GM12878 (cell line): ENCODE measurements around the gene TAF1L. TPM values are rescaled to one million over a fixed set of nuclear protein-coding genes. Genes with fewer than 3 reads are reported as not detected.

Source experiments
- ATAC-seq: fragments of 200-7000 bp; cut with Tn5 transposase; 3 replicates; pipeline ENCODE4 v1.9.1; 2020; ENCODE audit warnings: mild to moderate bottlenecking, moderate library complexity
- BruUV-seq: library from RNA; stranded (reverse); fragments of 400-500 nt; replicated peaks from 2 replicates; lab custom pipeline; 2021; lab: Mats Ljungman, UMichigan
- CTCF ChIA-PET: fragments of 300-600 bp; sonication (Branson Sonifier 250); formaldehyde crosslinking; extraction: SDS; loops from one replicate; lab custom pipeline; 2021; ENCODE audit warnings: inconsistent platforms; lab: Yijun Ruan, JAX
- POLR2A ChIA-PET: fragments of 350-600 bp; formaldehyde crosslinking; extraction: SDS; loops from one replicate; lab custom pipeline; 2021; ENCODE audit warnings: inconsistent platforms; lab: Charles Lee
- RAD21 ChIA-PET: fragments of 300-600 bp; sonication (Branson Sonifier 250); formaldehyde crosslinking; loops from one replicate; lab custom pipeline; 2023; ENCODE audit warnings: antibody characterized with exemption; ENCODE audit not compliant: unreplicated experiment; lab: Charles Lee
- SMC1A ChIA-PET: fragments of 300-600 bp; sonication (Branson Sonifier 250); formaldehyde crosslinking; loops from one replicate; lab custom pipeline; 2023; ENCODE audit not compliant: unreplicated experiment, uncharacterized antibody; lab: Charles Lee
- DNase-seq: peaks from one replicate; pipeline ENCODE4 v3.0.0-alpha.2; 2011; ENCODE audit warnings: low read depth, low spot score
- FAIRE-seq: peaks from 3 replicates; lab custom pipeline; 2011; peaks lifted over from hg19 to GRCh38; lab: Jason Lieb, UNC
- H2AFZ ChIP-seq: 2 replicates; pipeline ENCODE4 v1.6.0; 2011; ENCODE audit warnings: low read depth, low read length, control low read depth; ENCODE audit not compliant: control insufficient read depth
- H3K27ac ChIP-seq: 2 replicates; pipeline ENCODE4 v1.5.1; 2011; ENCODE audit warnings: control low read depth; ENCODE audit not compliant: control insufficient read depth, insufficient read depth
- H3K27me3 ChIP-seq, 2 experiments: replicated peaks in 1 of 2; 2 replicates each; pipeline versions ENCODE4 v1.6.0 to v1.6.1; 2011; ENCODE audit warnings: low read length in 1 of 2; ENCODE audit not compliant: control insufficient read depth in 2 of 2, insufficient read depth in 2 of 2
- H3K36me3 ChIP-seq, 2 experiments: 2 replicates each; pipeline ENCODE4 v1.5.1; 2011; ENCODE audit warnings: low read length in 1 of 2; ENCODE audit not compliant: control insufficient read depth in 2 of 2, insufficient read depth in 2 of 2
- H3K4me1 ChIP-seq: 2 replicates; pipeline ENCODE4 v1.6.1; 2011; ENCODE audit warnings: mild to moderate bottlenecking, low read length, moderate library complexity, mixed read lengths; ENCODE audit not compliant: control insufficient read depth, insufficient read depth
- H3K4me2 ChIP-seq: 2 replicates; pipeline ENCODE4 v1.6.0; 2011; ENCODE audit warnings: control low read depth; ENCODE audit not compliant: control insufficient read depth, insufficient read depth
- H3K4me3 ChIP-seq: fragments of 200-600 bp; sonication (generic); 2 replicates; pipeline ENCODE4 v1.5.1; 2016
- H3K79me2 ChIP-seq: 2 replicates; pipeline ENCODE4 v1.6.0; 2011; ENCODE audit warnings: low read length; ENCODE audit not compliant: control insufficient read depth, insufficient read depth
- H3K9ac ChIP-seq: 2 replicates; pipeline ENCODE4 v1.8.0; 2011; ENCODE audit warnings: low read length, control low read depth, mixed read lengths; ENCODE audit not compliant: control insufficient read depth, insufficient read depth
- H3K9me3 ChIP-seq: replicated peaks from 3 replicates; pipeline ENCODE4 v1.5.1; 2011; ENCODE audit warnings: mild to moderate bottlenecking, low read length; ENCODE audit not compliant: control insufficient read depth, insufficient read depth
- H4K20me1 ChIP-seq: 2 replicates; pipeline ENCODE4 v1.6.0; 2011; ENCODE audit not compliant: control insufficient read depth, insufficient read depth
- BACH1 ChIP-seq: fragments of 450-650 bp; IDR thresholded peaks from 2 replicates; pipeline ENCODE4 v1.6.1; 2017; ENCODE audit warnings: mild to moderate bottlenecking, borderline replicate concordance
- EGR1 ChIP-seq, 2 experiments: IDR thresholded peaks; 1 replicate in 1 of 2; 2 replicates in 1 of 2; pipeline ENCODE4 v1.6.1; 2011 to 2012; ENCODE audit warnings: low read depth in 2 of 2, low read length in 2 of 2, borderline replicate concordance in 1 of 2, mild to moderate bottlenecking in 1 of 2, moderate library complexity in 1 of 2
- NFYB ChIP-seq: IDR thresholded peaks from 2 replicates; pipeline ENCODE4 v1.6.1; 2011; ENCODE audit warnings: low read depth, mild to moderate bottlenecking, low read length, improper control_type of control experiment, moderate library complexity; ENCODE audit not compliant: insufficient read depth
- PML ChIP-seq: IDR thresholded peaks from 2 replicates; pipeline ENCODE4 v1.6.1; 2012; ENCODE audit warnings: low read length, inconsistent platforms
- RUNX3 ChIP-seq: IDR thresholded peaks from 2 replicates; pipeline ENCODE4 v1.6.1; 2012; ENCODE audit warnings: low read length, inconsistent platforms
- WGBS: methylation state at CpG from one replicate; pipeline ENCODE4 v1.1.6; 2016; ENCODE audit warnings: low lambda C conversion rate; ENCODE audit not compliant: insufficient replicate concordance, insufficient coverage; ENCODE audit errors: missing lambda C conversion rate; 5-methylcytosine and 5-hydroxymethylcytosine counted together
- in situ Hi-C: fragments of 300-500 bp; cut with MboI; formaldehyde crosslinking; loops from 9 replicates; pipeline ENCODE4 v1.14.3; 2018; ENCODE audit warnings: mixed read lengths
- intact Hi-C: fragments of 100-400 bp; cut with micrococcal nuclease; formaldehyde crosslinking; loops from one replicate; pipeline ENCODE4 v1.14.2; 2022; ENCODE audit not compliant: unreplicated experiment
- polyA plus RNA-seq, 11 experiments: library from polyadenylated mRNA; depleted of rRNA in 4 of 11; unstranded in 6 of 11; stranded (reverse) in 5 of 11; fragments of >200 nt; fragmentation: Nextera tagmentation in 4 of 11; fragmentation: Illumina TruSeq in 1 of 11; extraction: Ambion mirVana in 4 of 11; extraction: Trizol in 1 of 11; gene quantifications; 1 replicate in 1 of 11; 2 replicates in 10 of 11; pipeline versions ENCODE4 v1.2.1 to v1.2.3, GENCODE V29; 2011 to 2016; ENCODE audit warnings: inconsistent platforms in 2 of 11, missing spikeins in 2 of 11, low read depth in 1 of 11
- total RNA-seq, 4 experiments: library from RNA; depleted of rRNA in 3 of 4; stranded (reverse); fragments of >200 nt in 3 of 4; fragmentation: Illumina TruSeq in 1 of 4; extraction: Trizol in 1 of 4; gene quantifications; 2 replicates each; pipeline versions ENCODE4 v1.2.1 to v1.2.3, GENCODE V29; 2013 to 2021
- TF ChIP-seq, protein P1 (sequence below): fragments of 450-650 bp; formaldehyde crosslinking; IDR thresholded peaks from 2 replicates; pipeline ENCODE4 v1.4.0; 2022; ENCODE audit warnings: mild to moderate bottlenecking, moderate library complexity
- TF ChIP-seq, protein P2 (sequence below): IDR thresholded peaks from 2 replicates; pipeline ENCODE4 v1.6.1; 2012; ENCODE audit warnings: improper control_type of control experiment, low read depth, low read length; ENCODE audit not compliant: insufficient replicate concordance
- TF ChIP-seq, protein P3 (sequence below): IDR thresholded peaks from 2 replicates; pipeline ENCODE4 v1.6.1; 2012; ENCODE audit warnings: mild to moderate bottlenecking, low read depth, low read length

TAF1L gene
- total and polyA plus RNA-seq, 10 of the 15 experiments (the other 5 are each of a cell fraction or from before 2014, with no cell fraction given) = under 0.01 to 0.03 (median 0.01) TPM; not detected in 6

DNA sequence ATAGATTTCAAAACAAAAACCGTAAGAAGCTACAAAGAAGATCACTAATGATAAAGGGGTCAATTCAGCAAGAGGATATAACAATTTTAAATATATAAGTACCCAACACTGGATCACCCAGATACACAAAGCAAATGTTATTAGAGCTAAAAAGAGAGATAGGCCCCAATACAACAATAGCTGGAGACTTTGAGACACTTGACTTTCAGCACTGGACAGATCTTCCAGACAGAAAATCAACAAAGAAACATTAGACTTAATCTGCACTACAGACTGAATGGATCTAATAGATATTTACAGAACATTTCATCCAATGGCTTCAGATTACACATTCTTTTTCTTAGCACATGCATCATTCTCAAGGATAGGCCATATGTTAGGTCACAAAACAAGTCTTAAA, 46.3 kb upstream of the TAF1L start (continued):
- TF ChIP-seq, protein P1, sequence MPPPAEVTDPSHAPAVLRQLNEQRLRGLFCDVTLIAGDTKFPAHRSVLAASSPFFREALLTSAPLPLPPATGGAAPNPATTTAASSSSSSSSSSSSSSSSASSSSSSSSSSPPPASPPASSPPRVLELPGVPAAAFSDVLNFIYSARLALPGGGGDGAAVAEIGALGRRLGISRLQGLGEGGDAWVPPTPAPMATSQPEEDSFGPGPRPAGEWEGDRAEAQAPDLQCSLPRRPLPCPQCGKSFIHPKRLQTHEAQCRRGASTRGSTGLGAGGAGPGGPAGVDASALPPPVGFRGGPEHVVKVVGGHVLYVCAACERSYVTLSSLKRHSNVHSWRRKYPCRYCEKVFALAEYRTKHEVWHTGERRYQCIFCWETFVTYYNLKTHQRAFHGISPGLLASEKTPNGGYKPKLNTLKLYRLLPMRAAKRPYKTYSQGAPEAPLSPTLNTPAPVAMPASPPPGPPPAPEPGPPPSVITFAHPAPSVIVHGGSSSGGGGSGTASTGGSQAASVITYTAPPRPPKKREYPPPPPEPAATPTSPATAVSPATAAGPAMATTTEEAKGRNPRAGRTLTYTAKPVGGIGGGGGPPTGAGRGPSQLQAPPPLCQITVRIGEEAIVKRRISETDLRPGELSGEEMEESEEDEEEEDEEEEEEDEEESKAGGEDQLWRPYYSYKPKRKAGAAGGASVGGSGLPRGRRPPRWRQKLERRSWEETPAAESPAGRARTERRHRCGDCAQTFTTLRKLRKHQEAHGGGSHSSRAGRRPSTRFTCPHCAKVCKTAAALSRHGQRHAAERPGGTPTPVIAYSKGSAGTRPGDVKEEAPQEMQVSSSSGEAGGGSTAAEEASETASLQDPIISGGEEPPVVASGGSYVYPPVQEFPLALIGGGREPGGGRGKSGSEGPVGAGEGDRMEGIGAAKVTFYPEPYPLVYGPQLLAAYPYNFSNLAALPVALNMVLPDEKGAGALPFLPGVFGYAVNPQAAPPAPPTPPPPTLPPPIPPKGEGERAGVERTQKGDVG (CRISPR knock-in tag) = no peak
- TF ChIP-seq, protein P2, sequence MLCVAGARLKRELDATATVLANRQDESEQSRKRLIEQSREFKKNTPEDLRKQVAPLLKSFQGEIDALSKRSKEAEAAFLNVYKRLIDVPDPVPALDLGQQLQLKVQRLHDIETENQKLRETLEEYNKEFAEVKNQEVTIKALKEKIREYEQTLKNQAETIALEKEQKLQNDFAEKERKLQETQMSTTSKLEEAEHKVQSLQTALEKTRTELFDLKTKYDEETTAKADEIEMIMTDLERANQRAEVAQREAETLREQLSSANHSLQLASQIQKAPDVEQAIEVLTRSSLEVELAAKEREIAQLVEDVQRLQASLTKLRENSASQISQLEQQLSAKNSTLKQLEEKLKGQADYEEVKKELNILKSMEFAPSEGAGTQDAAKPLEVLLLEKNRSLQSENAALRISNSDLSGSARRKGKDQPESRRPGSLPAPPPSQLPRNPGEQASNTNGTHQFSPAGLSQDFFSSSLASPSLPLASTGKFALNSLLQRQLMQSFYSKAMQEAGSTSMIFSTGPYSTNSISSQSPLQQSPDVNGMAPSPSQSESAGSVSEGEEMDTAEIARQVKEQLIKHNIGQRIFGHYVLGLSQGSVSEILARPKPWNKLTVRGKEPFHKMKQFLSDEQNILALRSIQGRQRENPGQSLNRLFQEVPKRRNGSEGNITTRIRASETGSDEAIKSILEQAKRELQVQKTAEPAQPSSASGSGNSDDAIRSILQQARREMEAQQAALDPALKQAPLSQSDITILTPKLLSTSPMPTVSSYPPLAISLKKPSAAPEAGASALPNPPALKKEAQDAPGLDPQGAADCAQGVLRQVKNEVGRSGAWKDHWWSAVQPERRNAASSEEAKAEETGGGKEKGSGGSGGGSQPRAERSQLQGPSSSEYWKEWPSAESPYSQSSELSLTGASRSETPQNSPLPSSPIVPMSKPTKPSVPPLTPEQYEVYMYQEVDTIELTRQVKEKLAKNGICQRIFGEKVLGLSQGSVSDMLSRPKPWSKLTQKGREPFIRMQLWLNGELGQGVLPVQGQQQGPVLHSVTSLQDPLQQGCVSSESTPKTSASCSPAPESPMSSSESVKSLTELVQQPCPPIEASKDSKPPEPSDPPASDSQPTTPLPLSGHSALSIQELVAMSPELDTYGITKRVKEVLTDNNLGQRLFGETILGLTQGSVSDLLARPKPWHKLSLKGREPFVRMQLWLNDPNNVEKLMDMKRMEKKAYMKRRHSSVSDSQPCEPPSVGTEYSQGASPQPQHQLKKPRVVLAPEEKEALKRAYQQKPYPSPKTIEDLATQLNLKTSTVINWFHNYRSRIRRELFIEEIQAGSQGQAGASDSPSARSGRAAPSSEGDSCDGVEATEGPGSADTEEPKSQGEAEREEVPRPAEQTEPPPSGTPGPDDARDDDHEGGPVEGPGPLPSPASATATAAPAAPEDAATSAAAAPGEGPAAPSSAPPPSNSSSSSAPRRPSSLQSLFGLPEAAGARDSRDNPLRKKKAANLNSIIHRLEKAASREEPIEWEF = no peak
- no peak for TF ChIP-seq PML

DNA sequence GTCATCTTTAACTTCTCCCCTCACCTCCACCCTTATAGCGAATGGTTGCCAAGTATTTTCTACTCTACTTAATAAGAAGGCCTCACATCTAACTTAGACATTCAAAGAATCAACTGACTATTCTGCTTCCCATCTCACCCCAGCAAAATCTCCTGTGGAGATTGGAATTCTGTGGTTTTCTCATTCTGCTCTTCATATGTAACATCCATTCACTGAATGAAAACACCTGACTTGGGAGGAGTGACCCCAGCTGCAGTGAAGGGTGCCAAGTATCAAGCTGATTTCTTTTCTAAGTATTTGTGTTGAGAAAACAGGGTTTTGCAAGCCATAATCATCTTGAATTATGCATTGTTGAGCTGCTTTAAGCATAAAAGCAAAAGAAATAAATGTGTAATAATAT, 42.5 kb upstream of the TAF1L start:
- in situ Hi-C loops (no loop called here), intact Hi-C loops (no loop called here)
- CTCF ChIA-PET = interaction anchor here (1.1 kb wide), 1 partner anchor 16 kb away, joined by 3 read pairs; no protein-coding TSS in a partner anchor
- BruUV-seq = no TSS peak
- POLR2A ChIA-PET = no interaction called here
- no peak overlapping the region for H2AFZ ChIP-seq
- H3K4me2 ChIP-seq = no peak overlapping the region
- no peaks in the 10 kb centered on the region for H3K27me3 ChIP-seq
- no peak overlapping the region for H3K9ac ChIP-seq
- FAIRE-seq (no peak), DNase-seq (no peak), ATAC-seq (no peak)
- no peaks in the 10 kb centered on the region for H3K9me3 ChIP-seq
- whole genome bisulfite sequencing = 39% methylated on average over 1 of the region's 1 CpG
- H4K20me1 ChIP-seq = no peaks in the 10 kb centered on the region
- H3K79me2 ChIP-seq = no peaks in the 10 kb centered on the region
- H3K4me3 ChIP-seq = no peak overlapping the region
- H3K4me1 ChIP-seq = no peaks in the 10 kb centered on the region
- RAD21 ChIA-PET = no interaction called here
- SMC1A ChIA-PET = no interaction called here
- no peak overlapping the region for H3K27ac ChIP-seq
- no peaks in the 10 kb centered on the region for H3K36me3 ChIP-seq
- TF ChIP-seq NFYB = no peak
- TF ChIP-seq RUNX3 = no peak
- TF ChIP-seq BACH1 = no peak
- TF ChIP-seq, protein P3, sequence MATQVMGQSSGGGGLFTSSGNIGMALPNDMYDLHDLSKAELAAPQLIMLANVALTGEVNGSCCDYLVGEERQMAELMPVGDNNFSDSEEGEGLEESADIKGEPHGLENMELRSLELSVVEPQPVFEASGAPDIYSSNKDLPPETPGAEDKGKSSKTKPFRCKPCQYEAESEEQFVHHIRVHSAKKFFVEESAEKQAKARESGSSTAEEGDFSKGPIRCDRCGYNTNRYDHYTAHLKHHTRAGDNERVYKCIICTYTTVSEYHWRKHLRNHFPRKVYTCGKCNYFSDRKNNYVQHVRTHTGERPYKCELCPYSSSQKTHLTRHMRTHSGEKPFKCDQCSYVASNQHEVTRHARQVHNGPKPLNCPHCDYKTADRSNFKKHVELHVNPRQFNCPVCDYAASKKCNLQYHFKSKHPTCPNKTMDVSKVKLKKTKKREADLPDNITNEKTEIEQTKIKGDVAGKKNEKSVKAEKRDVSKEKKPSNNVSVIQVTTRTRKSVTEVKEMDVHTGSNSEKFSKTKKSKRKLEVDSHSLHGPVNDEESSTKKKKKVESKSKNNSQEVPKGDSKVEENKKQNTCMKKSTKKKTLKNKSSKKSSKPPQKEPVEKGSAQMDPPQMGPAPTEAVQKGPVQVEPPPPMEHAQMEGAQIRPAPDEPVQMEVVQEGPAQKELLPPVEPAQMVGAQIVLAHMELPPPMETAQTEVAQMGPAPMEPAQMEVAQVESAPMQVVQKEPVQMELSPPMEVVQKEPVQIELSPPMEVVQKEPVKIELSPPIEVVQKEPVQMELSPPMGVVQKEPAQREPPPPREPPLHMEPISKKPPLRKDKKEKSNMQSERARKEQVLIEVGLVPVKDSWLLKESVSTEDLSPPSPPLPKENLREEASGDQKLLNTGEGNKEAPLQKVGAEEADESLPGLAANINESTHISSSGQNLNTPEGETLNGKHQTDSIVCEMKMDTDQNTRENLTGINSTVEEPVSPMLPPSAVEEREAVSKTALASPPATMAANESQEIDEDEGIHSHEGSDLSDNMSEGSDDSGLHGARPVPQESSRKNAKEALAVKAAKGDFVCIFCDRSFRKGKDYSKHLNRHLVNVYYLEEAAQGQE = no peak
- no peak for TF ChIP-seq EGR1 (IDR thresholded peaks at IDR 0.05; ENCODE audit: borderline replicate concordance in 1 of 2, low read depth in 2 of 2, low read length in 2 of 2)
